GM23338 (cell line): ENCODE results near the gene LEMD2. TPM values are rescaled to one million over a fixed set of nuclear protein-coding genes. Genes with fewer than 3 reads are reported as not detected.

Experiments used
- EZH2 ChIP-seq: fragments of 200-600 bp; sonication (generic); IDR thresholded peaks from one replicate; pipeline ENCODE4 v1.8.0; 2017; ENCODE audit warnings: antibody characterized with exemption, mild to moderate bottlenecking, low read depth; ENCODE audit not compliant: unreplicated experiment
- POLR2AphosphoS5 ChIP-seq: IDR thresholded peaks from 2 replicates; pipeline ENCODE4 v1.6.1; 2016; ENCODE audit warnings: antibody characterized with exemption, low read depth
- STAT1 ChIP-seq: IDR thresholded peaks from one replicate; pipeline ENCODE4 v1.6.1; 2016; ENCODE audit warnings: antibody characterized with exemption; ENCODE audit not compliant: unreplicated experiment
- ZNF114 ChIP-seq: fragments of 250-450 bp; sonication (Bioruptor Pico); IDR thresholded peaks from 2 replicates; pipeline ENCODE4 v1.5.0; 2020; ENCODE audit warnings: mild to moderate bottlenecking, moderate library complexity
- ZNF331 ChIP-seq: fragments of 250-450 bp; sonication (Bioruptor Pico); IDR thresholded peaks from 2 replicates; pipeline ENCODE4 v1.5.0; 2020; ENCODE audit warnings: low read depth, mild to moderate bottlenecking, moderate library complexity
- ZNF462 ChIP-seq: fragments of 250-450 bp; sonication (Bioruptor Pico); IDR thresholded peaks from 2 replicates; pipeline ENCODE4 v1.5.0; 2020; ENCODE audit warnings: mild to moderate bottlenecking, moderate library complexity
- polyA plus RNA-seq: library from polyadenylated mRNA; unstranded; fragments of >200 nt; fragmentation: Nextera tagmentation; extraction: Ambion mirVana; gene quantifications from 2 replicates; pipeline ENCODE4 v1.2.1, GENCODE V29; 2016
- total RNA-seq: library from RNA; depleted of rRNA; stranded (reverse); fragments of >200 nt; shearing (Covaris generic); gene quantifications from 2 replicates; pipeline ENCODE4 v1.2.3, GENCODE V29; 2014
- TF ChIP-seq, protein P1 (sequence below): IDR thresholded peaks from one replicate; pipeline ENCODE4 v1.6.1; 2018; ENCODE audit warnings: antibody characterized with exemption; ENCODE audit not compliant: unreplicated experiment

Gene LEMD2
- total and polyA plus RNA-seq, 2 experiments from 2014 or later, result 28.6 to 64.7 TPM

DNA sequence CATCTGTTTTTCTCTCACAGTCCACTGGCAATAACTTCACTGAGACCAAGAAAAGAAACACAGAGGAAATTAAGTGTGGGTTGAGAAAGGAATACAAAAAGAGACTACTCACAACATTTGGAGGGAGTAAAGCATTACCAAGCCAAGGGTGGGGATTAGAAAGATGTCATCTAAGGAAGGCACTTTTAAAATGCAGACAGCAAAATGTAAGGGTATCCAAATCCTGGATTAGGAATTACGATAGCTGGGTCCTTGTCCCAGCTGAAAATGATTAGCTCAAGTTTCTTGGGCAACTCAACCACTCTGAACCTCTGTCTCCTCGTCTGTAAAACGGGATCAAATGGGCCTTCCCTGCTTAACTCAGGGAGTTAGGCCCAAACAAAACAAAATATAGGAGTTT is 2.2 kb downstream of the LEMD2 start (continued):
- TF ChIP-seq ZNF462 (no peak), POLR2AphosphoS5 (no peak), EZH2 (no peak), STAT1 (no peak), ZNF331 (no peak), ZNF114 (CRISPR knock-in tag) (no peak)
- TF ChIP-seq, protein P1, sequence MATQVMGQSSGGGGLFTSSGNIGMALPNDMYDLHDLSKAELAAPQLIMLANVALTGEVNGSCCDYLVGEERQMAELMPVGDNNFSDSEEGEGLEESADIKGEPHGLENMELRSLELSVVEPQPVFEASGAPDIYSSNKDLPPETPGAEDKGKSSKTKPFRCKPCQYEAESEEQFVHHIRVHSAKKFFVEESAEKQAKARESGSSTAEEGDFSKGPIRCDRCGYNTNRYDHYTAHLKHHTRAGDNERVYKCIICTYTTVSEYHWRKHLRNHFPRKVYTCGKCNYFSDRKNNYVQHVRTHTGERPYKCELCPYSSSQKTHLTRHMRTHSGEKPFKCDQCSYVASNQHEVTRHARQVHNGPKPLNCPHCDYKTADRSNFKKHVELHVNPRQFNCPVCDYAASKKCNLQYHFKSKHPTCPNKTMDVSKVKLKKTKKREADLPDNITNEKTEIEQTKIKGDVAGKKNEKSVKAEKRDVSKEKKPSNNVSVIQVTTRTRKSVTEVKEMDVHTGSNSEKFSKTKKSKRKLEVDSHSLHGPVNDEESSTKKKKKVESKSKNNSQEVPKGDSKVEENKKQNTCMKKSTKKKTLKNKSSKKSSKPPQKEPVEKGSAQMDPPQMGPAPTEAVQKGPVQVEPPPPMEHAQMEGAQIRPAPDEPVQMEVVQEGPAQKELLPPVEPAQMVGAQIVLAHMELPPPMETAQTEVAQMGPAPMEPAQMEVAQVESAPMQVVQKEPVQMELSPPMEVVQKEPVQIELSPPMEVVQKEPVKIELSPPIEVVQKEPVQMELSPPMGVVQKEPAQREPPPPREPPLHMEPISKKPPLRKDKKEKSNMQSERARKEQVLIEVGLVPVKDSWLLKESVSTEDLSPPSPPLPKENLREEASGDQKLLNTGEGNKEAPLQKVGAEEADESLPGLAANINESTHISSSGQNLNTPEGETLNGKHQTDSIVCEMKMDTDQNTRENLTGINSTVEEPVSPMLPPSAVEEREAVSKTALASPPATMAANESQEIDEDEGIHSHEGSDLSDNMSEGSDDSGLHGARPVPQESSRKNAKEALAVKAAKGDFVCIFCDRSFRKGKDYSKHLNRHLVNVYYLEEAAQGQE, result no peak
